Measurements from ENCODE around the gene CWC25. TPM values are rescaled to one million over a fixed set of nuclear protein-coding genes. Genes with fewer than 3 reads are reported as not detected.

The CWC25 gene
- total and polyA plus RNA-seq, 9 of the 15 experiments (the other 6 are each of a cell fraction or from before 2014, with no cell fraction given): 16.5 to 27.4 (median 23.0) TPM

DNA sequence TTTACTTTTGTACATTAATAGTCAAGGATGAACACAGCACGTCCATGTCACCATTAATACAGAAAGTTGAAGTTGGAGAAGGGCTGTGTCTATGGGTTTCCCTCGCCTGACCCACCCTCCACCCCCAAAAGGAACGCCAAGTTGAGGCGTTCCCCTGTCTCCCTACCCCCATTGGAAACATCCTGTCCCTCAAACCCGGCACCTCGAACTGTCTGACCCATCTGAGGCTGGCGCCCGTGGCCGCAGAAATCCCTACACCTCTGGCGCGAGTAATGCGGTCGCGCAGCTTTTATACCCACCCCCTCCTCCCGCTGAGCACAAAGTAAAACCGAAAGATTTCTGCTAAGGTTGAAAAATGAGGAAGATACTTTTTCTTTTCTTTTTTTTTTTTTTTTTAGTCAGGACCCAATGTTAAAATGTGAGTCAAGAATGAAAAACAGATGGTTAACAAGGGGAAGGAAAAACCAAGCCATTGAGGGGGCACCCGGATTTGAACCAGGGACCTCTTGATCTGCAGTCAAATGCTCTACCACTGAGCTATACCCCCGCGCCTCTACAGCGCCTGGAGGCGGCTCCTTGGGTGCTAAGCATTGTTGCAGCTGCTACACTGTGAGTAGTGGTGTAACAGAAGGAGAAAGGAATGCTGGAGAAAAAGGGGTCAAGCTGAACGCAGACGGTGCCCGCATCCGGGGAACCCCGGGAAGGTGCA, 43.9 kb upstream of the CWC25 start (continued):
- TF ChIP-seq, protein P1, sequence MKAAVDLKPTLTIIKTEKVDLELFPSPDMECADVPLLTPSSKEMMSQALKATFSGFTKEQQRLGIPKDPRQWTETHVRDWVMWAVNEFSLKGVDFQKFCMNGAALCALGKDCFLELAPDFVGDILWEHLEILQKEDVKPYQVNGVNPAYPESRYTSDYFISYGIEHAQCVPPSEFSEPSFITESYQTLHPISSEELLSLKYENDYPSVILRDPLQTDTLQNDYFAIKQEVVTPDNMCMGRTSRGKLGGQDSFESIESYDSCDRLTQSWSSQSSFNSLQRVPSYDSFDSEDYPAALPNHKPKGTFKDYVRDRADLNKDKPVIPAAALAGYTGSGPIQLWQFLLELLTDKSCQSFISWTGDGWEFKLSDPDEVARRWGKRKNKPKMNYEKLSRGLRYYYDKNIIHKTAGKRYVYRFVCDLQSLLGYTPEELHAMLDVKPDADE (conservative IDR thresholded peaks at IDR 0.05; ENCODE audit: control insufficient read depth, low read depth, low read length): peak; percentile 87
- no peak for TF ChIP-seq SIN3B (IDR thresholded peaks at IDR 0.05; ENCODE audit: low read depth)
- TF ChIP-seq L3MBTL2 (IDR thresholded peaks at IDR 0.05): no peak
- TF ChIP-seq ZNF766 (CRISPR knock-in tag; conservative IDR thresholded peaks at IDR 0.05): no peak
- peak in 1 of 2 experiments; percentile 52; a peak in 1 of 4 replicates for TF ChIP-seq TEAD1 (CRISPR knock-in tag; IDR thresholded peaks at IDR 0.05)
- TF ChIP-seq CREB1 (IDR thresholded peaks at IDR 0.05): no peak
- no peak for TF ChIP-seq CREB1 (CRISPR knock-in tag; IDR thresholded peaks at IDR 0.05)
- TF ChIP-seq ZNF644 (tag; IDR thresholded peaks at IDR 0.05; ENCODE audit: low read depth): no peak
- TF ChIP-seq KDM5B (IDR thresholded peaks at IDR 0.05; ENCODE audit: insufficient replicate concordance, low read depth, low read length): peak; percentile 15
- no peak for TF ChIP-seq ZFPM2 (CRISPR knock-in tag; IDR thresholded peaks at IDR 0.05)
- TF ChIP-seq, protein P2, sequence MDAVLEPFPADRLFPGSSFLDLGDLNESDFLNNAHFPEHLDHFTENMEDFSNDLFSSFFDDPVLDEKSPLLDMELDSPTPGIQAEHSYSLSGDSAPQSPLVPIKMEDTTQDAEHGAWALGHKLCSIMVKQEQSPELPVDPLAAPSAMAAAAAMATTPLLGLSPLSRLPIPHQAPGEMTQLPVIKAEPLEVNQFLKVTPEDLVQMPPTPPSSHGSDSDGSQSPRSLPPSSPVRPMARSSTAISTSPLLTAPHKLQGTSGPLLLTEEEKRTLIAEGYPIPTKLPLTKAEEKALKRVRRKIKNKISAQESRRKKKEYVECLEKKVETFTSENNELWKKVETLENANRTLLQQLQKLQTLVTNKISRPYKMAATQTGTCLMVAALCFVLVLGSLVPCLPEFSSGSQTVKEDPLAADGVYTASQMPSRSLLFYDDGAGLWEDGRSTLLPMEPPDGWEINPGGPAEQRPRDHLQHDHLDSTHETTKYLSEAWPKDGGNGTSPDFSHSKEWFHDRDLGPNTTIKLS (IDR thresholded peaks at IDR 0.05; ENCODE audit: borderline replicate concordance, low read depth): 0 out of 2 replicates have a peak, but pooled peaks have one; percentile 32
- TF ChIP-seq, protein P3, sequence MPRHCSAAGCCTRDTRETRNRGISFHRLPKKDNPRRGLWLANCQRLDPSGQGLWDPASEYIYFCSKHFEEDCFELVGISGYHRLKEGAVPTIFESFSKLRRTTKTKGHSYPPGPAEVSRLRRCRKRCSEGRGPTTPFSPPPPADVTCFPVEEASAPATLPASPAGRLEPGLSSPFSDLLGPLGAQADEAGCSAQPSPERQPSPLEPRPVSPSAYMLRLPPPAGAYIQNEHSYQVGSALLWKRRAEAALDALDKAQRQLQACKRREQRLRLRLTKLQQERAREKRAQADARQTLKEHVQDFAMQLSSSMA (CRISPR knock-in tag; IDR thresholded peaks at IDR 0.05): no peak
- no peak for TF ChIP-seq NONO (IDR thresholded peaks at IDR 0.05; ENCODE audit: low read depth in 2 of 2, low read length in 1 of 2)
- TF ChIP-seq HMG20B (CRISPR knock-in tag; IDR thresholded peaks at IDR 0.05): no peak
- TF ChIP-seq PML (IDR thresholded peaks at IDR 0.05; ENCODE audit: low read length): peak; percentile 27; the same call in 1 of the 2 replicates
- TF ChIP-seq HDAC1 (IDR thresholded peaks at IDR 0.05): peak; percentile 11 to 91; a peak in 3 of 4 replicates

All from K562 (cell line).